ENCODE results near the gene RHEX. TPM values are rescaled to one million over a fixed set of nuclear protein-coding genes. Genes with fewer than 3 reads are reported as not detected.

RHEX gene
- total RNA-seq, 1 donor from 2014 or later: not detected

DNA sequence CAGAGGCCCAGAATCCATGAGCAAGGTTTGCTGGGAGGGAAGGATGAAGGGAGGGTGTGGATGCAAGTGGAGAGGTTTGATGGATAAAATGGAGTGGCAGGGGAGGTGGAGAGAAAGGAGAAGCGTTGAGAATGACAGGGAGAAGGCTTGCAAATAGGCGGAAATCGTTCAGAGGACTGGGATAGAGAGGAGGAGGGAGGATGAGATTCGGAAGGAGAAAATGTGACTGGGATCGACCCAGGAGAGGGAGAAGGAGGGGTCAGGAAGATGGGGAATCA is 63.8 kb downstream of the RHEX start:
- H3K4me1 Mint-ChIP-seq: peaks cover 27% of the 10 kb centered on the region
- Histone ChIP-seq H3K4me2 (peak overlapping the region; percentile 100), H3K9ac (no peak overlapping the region), H3F3A (ENCODE audit: low read depth) (peaks cover 4% of the 10 kb centered on the region), H3K79me2 (ENCODE audit: low read depth) (no peaks in the 10 kb centered on the region), H3K27me3 (peaks cover 54% of the 10 kb centered on the region), H3K36me3 (no peaks in the 10 kb centered on the region), H3K4me1 (peaks cover 6% of the 10 kb centered on the region), H2AFZ (replicated peaks) (peak overlapping the region; percentile 98), H4K20me1 (ENCODE audit: low read depth) (no peaks in the 10 kb centered on the region), H3K9me3 (ENCODE audit: low read depth) (peaks cover 12% of the 10 kb centered on the region), H3K27ac (no peak overlapping the region), H3K4me3 (peak overlapping the region; percentile 72)
- H3K27ac Mint-ChIP-seq: no peak overlapping the region
- TF ChIP-seq, protein P1, sequence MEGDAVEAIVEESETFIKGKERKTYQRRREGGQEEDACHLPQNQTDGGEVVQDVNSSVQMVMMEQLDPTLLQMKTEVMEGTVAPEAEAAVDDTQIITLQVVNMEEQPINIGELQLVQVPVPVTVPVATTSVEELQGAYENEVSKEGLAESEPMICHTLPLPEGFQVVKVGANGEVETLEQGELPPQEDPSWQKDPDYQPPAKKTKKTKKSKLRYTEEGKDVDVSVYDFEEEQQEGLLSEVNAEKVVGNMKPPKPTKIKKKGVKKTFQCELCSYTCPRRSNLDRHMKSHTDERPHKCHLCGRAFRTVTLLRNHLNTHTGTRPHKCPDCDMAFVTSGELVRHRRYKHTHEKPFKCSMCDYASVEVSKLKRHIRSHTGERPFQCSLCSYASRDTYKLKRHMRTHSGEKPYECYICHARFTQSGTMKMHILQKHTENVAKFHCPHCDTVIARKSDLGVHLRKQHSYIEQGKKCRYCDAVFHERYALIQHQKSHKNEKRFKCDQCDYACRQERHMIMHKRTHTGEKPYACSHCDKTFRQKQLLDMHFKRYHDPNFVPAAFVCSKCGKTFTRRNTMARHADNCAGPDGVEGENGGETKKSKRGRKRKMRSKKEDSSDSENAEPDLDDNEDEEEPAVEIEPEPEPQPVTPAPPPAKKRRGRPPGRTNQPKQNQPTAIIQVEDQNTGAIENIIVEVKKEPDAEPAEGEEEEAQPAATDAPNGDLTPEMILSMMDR (IDR thresholded peaks at IDR 0.05): no peak
- TF ChIP-seq EZH2 (IDR thresholded peaks at IDR 0.05) (no peak), EZH2phosphoT487 (IDR thresholded peaks at IDR 0.05) (no peak)
- H3K4me3 Mint-ChIP-seq: peak overlapping the region; percentile 83
- no peaks in the 10 kb centered on the region for H3K36me3 Mint-ChIP-seq
- H3K9me3 Mint-ChIP-seq: peaks cover 18% of the 10 kb centered on the region
- H3K27me3 Mint-ChIP-seq (ENCODE audit: insufficient read depth, low read depth): peaks cover 37% of the 10 kb centered on the region
- DNase-seq (ENCODE audit: low spot score): no peak

DNA sequence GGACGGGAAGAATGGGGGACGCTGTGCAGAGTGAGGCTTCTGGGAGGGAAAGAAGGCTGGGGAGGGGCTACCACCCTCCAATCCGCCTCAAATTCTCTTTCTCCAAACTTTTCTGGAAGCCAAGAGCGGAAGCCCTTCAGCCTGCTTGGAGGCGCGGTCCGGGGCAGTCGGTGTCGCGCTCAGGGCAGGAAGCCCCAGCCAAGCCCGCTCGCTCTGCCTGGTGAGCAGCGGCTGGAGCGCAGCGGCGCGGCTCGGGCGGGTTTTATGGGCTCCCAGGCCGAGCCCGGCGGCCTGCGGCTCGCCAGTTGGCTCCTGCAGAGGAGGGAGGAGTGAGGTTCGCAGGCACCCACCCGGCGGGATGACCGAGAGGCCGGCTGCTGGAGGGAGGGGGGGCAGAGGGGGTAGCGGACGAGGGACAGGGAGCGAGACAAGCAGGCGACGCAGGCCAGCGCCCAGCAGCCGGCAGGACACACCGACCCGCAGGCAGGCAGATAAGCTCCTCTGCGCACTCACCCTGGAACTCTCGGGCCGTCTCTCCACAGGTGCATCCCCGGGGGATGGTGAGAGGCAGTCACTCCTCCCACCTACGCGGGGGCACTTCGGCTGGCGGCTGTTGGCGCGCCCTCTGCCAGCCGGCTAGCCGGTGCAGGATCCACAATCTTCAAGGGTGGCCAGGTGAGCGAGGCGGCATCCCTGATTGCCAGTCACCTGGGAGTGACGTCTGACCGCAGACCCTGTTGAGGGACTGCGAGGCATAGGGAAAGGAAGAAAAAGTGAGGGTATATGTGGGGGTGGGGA is 64.4 kb downstream of the RHEX start, which contains the start of gene AVPR1B:
TSS of gene AVPR1B (minus strand) at position 238 of the 798 bp plus-strand sequence. CDS start 498 bp downstream, outside the sequence.
- peaks cover 12% of the 10 kb centered on the region for H3K9me3 ChIP-seq (ENCODE audit: low read depth)
- Mint-ChIP-seq H3K4me1 (peaks cover 27% of the 10 kb centered on the region), H3K4me3 (peak within 1 kb of the TSS; percentile 83), H3K27me3 (ENCODE audit: insufficient read depth, low read depth) (peaks cover 37% of the 10 kb centered on the region), H3K27ac (no peak within 1 kb of the TSS), H3K36me3 (peaks cover 2% of the 10 kb centered on the region), H3K9me3 (peaks cover 23% of the 10 kb centered on the region)
- peaks cover 6% of the 10 kb centered on the region for H3K4me1 ChIP-seq
- H3K4me3 ChIP-seq: peak within 1 kb of the TSS; percentile 72
- peaks cover 54% of the 10 kb centered on the region for H3K27me3 ChIP-seq
- no peaks in the 10 kb centered on the region for H3K79me2 ChIP-seq (ENCODE audit: low read depth)
- peak within 1 kb of the TSS; percentile 98 for H2AFZ ChIP-seq (replicated peaks)
- no peak within 1 kb of the TSS for H3K9ac ChIP-seq
- peak; percentile 75 for DNase-seq (ENCODE audit: low spot score)
- H3K36me3 ChIP-seq: no peaks in the 10 kb centered on the region
- H3F3A ChIP-seq (ENCODE audit: low read depth): peaks cover 4% of the 10 kb centered on the region
- no peak within 1 kb of the TSS for H3K27ac ChIP-seq
- no peaks in the 10 kb centered on the region for H4K20me1 ChIP-seq (ENCODE audit: low read depth)
- TF ChIP-seq EZH2 (IDR thresholded peaks at IDR 0.05) (peak; percentile 64), EZH2phosphoT487 (IDR thresholded peaks at IDR 0.05) (no peak)
- TF ChIP-seq, protein P1 (IDR thresholded peaks at IDR 0.05): peak; percentile 39
- peak within 1 kb of the TSS; percentile 100 for H3K4me2 ChIP-seq

DNA sequence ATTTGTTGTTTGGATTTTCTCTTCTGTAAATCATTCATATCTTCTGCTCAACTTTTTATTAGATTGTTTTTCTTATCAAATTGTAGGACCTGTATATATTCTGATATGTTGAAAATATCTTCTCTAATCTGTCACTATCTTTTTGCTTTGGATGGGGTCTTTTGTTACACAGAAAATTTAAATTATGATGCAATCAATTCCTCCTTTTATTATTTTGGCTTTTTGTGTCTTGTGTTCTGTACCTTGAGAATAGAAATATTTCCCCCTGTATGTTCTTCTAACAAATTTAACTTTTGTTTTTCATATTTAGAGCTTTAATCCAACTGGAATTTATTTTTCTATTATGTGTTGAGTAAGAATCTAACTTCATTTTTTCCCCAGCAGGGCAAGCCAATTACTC is 67.4 kb downstream of the RHEX start:
- TF ChIP-seq EZH2 (IDR thresholded peaks at IDR 0.05) (no peak), EZH2phosphoT487 (IDR thresholded peaks at IDR 0.05) (no peak)
- TF ChIP-seq, protein P1 (IDR thresholded peaks at IDR 0.05): no peak
- Histone ChIP-seq H3K4me2 (no peak overlapping the region), H3K9ac (no peak overlapping the region), H3K27me3 (peaks cover 49% of the 10 kb centered on the region), H3K4me1 (peaks cover 6% of the 10 kb centered on the region), H3K9me3 (ENCODE audit: low read depth) (peaks cover 12% of the 10 kb centered on the region), H3K4me3 (no peak overlapping the region), H3F3A (ENCODE audit: low read depth) (peaks cover 4% of the 10 kb centered on the region), H4K20me1 (ENCODE audit: low read depth) (no peaks in the 10 kb centered on the region), H3K27ac (no peak overlapping the region), H2AFZ (replicated peaks) (no peak overlapping the region), H3K36me3 (no peaks in the 10 kb centered on the region), H3K79me2 (ENCODE audit: low read depth) (no peaks in the 10 kb centered on the region)
- H3K9me3 Mint-ChIP-seq: peaks cover 31% of the 10 kb centered on the region
- peaks cover 13% of the 10 kb centered on the region for H3K4me1 Mint-ChIP-seq
- H3K36me3 Mint-ChIP-seq: peaks cover 2% of the 10 kb centered on the region
- peaks cover 26% of the 10 kb centered on the region for H3K27me3 Mint-ChIP-seq (ENCODE audit: insufficient read depth, low read depth)
- no peak for DNase-seq (ENCODE audit: low spot score)
- H3K27ac Mint-ChIP-seq: no peak overlapping the region
- no peak overlapping the region for H3K4me3 Mint-ChIP-seq

Measured in neural progenitor cell (in vitro differentiated cells).